Parathyroid adenoma (tissue), 2 donors: ENCODE measurements around the gene DGKG.

ENCODE experiments used
- H2AFZ ChIP-seq: fragments of 300-600 bp; sonication (generic); one replicate; pipeline ENCODE4 v1.7.0; 2017; ENCODE audit warnings: antibody characterized with exemption, mild to moderate bottlenecking
- H3K27ac ChIP-seq: fragments of 300-600 bp; sonication (generic); one replicate; pipeline ENCODE4 v1.7.0; 2017
- H3K27me3 ChIP-seq: fragments of 300-600 bp; sonication (generic); one replicate; pipeline ENCODE4 v1.7.0; 2017; ENCODE audit warnings: low read length; ENCODE audit not compliant: control insufficient read depth, insufficient read depth
- H3K36me3 ChIP-seq: fragments of 300-600 bp; sonication (generic); one replicate; pipeline ENCODE4 v1.7.0; 2017; ENCODE audit warnings: low read length; ENCODE audit not compliant: control insufficient read depth, insufficient read depth
- H3K4me1 ChIP-seq: fragments of 300-600 bp; sonication (generic); one replicate; pipeline ENCODE4 v1.7.0; 2017; ENCODE audit warnings: control low read depth
- H3K4me2 ChIP-seq: fragments of 300-600 bp; sonication (generic); one replicate; pipeline ENCODE4 v1.7.0; 2017; ENCODE audit warnings: low read length
- H3K4me3 ChIP-seq: fragments of 300-600 bp; sonication (generic); one replicate; pipeline ENCODE4 v1.7.0; 2017; ENCODE audit warnings: low read depth, low read length
- H3K79me2 ChIP-seq: fragments of 300-600 bp; sonication (generic); one replicate; pipeline ENCODE4 v1.7.0; 2017; ENCODE audit warnings: control low read depth
- H3K9ac ChIP-seq: fragments of 300-600 bp; sonication (generic); one replicate; pipeline ENCODE4 v1.7.0; 2017; ENCODE audit warnings: mild to moderate bottlenecking
- H3K9me3 ChIP-seq: fragments of 300-600 bp; sonication (generic); one replicate; pipeline ENCODE4 v1.7.0; 2017; ENCODE audit warnings: low read length; ENCODE audit not compliant: control insufficient read depth
- TF ChIP-seq, protein P1 (sequence below): fragments of 300-600 bp; sonication (generic); IDR thresholded peaks from one replicate; pipeline ENCODE4 v1.7.0; 2017; ENCODE audit warnings: antibody characterized with exemption, mild to moderate bottlenecking
- donor health status: primary hyperparathyroidism.

Gene DGKG

DNA sequence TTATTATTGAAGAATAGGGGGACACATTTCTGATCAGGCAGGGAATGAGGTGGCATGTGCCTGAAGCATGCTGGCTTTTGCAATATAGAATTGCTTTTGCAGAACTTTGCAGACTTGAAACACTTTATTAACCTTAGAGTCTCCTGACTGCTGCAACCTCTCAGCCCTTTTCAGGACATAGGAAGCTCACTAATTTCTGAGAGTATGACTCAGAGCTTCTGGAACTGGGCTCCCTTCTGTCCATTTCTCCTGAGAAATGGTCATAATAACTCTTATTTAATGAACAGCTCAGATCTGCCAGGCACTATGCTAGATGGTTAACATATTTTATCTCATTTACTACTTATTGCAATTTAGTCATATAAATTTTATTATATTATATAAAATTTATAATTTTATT lies 38.6 kb upstream of the DGKG start:
- TF ChIP-seq, protein P1, sequence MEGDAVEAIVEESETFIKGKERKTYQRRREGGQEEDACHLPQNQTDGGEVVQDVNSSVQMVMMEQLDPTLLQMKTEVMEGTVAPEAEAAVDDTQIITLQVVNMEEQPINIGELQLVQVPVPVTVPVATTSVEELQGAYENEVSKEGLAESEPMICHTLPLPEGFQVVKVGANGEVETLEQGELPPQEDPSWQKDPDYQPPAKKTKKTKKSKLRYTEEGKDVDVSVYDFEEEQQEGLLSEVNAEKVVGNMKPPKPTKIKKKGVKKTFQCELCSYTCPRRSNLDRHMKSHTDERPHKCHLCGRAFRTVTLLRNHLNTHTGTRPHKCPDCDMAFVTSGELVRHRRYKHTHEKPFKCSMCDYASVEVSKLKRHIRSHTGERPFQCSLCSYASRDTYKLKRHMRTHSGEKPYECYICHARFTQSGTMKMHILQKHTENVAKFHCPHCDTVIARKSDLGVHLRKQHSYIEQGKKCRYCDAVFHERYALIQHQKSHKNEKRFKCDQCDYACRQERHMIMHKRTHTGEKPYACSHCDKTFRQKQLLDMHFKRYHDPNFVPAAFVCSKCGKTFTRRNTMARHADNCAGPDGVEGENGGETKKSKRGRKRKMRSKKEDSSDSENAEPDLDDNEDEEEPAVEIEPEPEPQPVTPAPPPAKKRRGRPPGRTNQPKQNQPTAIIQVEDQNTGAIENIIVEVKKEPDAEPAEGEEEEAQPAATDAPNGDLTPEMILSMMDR = no peak

GRCh38 chr3:186400026-186400425 lies 38.0 kb upstream of the DGKG start:
- Histone ChIP-seq H3K36me3 (no peaks in the 10 kb centered on the region), H3K9ac (no peak overlapping the region), H2AFZ (no peak overlapping the region), H3K79me2 (no peaks in the 10 kb centered on the region), H3K27me3 (no peaks in the 10 kb centered on the region), H3K9me3 (no peaks in the 10 kb centered on the region), H3K4me2 (no peak overlapping the region), H3K4me1 (no peaks in the 10 kb centered on the region), H3K27ac (no peak overlapping the region), H3K4me3 (no peak overlapping the region)
- TF ChIP-seq, protein P1 = no peak

More for the DNA sequence above, 38.6 kb upstream of the DGKG start:
- Histone ChIP-seq H3K79me2 (no peaks in the 10 kb centered on the region), H3K4me1 (no peaks in the 10 kb centered on the region), H3K36me3 (no peaks in the 10 kb centered on the region), H3K9me3 (no peaks in the 10 kb centered on the region), H3K4me3 (no peak overlapping the region), H3K4me2 (no peak overlapping the region), H3K27ac (no peak overlapping the region), H3K27me3 (no peaks in the 10 kb centered on the region), H2AFZ (no peak overlapping the region), H3K9ac (no peak overlapping the region)

DNA sequence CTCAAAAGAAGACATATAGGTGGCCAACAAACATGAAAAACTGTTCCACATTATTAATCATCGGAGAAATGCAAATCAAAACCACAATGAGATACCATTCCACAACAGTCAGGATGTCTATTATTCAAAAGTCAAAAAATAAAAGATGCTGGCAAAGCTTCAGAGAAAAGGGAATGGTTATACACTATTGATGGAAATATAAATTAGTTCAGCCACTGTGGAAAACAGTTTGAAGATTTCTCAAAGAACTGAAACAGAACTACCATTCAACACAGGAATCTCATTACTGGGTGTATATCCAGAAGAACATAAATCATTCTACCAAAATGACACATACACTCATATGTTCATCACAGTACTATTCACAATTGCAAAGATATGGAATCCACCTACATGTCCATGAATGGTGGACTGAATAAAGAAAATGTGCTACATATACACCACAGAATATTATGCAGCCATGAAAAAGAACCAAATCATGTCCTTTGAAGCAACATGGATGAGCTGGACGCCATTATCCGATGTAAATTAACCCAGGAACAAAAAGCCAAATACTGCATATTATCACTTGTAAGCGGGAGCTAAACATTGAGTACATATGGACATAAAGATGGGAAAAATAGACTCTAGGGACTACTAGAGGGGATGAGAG lies 32.7 kb upstream of the DGKG start:
- TF ChIP-seq, protein P1 = no peak
- H3K36me3 ChIP-seq = no peaks in the 10 kb centered on the region
- no peak overlapping the region for H3K27ac ChIP-seq
- no peak overlapping the region for H2AFZ ChIP-seq
- no peak overlapping the region for H3K9ac ChIP-seq
- no peaks in the 10 kb centered on the region for H3K27me3 ChIP-seq
- H3K4me3 ChIP-seq = no peak overlapping the region
- no peaks in the 10 kb centered on the region for H3K79me2 ChIP-seq
- H3K9me3 ChIP-seq = no peaks in the 10 kb centered on the region
- H3K4me2 ChIP-seq = no peak overlapping the region
- H3K4me1 ChIP-seq = no peaks in the 10 kb centered on the region

GRCh38 chr3:186386883-186387560 lies 25.0 kb upstream of the DGKG start:
- H3K4me1 ChIP-seq = no peaks in the 10 kb centered on the region
- no peaks in the 10 kb centered on the region for H3K27me3 ChIP-seq
- H3K4me2 ChIP-seq = no peak overlapping the region
- H3K79me2 ChIP-seq = no peaks in the 10 kb centered on the region
- no peaks in the 10 kb centered on the region for H3K9me3 ChIP-seq
- TF ChIP-seq, protein P1 = no peak
- no peak overlapping the region for H3K4me3 ChIP-seq
- no peak overlapping the region for H3K27ac ChIP-seq
- no peaks in the 10 kb centered on the region for H3K36me3 ChIP-seq
- no peak overlapping the region for H2AFZ ChIP-seq
- H3K9ac ChIP-seq = no peak overlapping the region
